ENCODE measurements around the gene SNAPIN.

DNA sequence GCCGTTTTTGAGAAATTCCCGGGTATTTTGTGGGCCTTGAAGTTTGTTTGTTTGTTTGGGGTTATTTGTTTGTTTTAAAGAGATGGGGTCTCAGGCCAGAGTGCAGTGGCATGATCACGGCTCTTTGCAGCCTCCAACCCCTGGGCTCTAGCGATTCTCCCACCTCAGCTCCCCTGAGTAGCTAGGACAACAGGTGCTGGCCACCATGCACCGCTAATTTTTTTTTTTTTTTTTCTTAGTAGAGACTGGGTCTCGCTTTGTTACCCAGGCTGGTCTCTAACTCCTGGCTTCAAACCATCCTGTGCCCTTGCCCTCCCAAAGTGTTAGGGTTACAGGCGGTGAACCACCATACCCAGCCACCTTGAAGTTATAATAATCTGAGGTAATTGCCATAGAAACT lies 22.6 kb upstream of the SNAPIN start:
- TF ChIP-seq POLR2A (IDR thresholded peaks at IDR 0.05) = no peak
- TF ChIP-seq, protein P1, sequence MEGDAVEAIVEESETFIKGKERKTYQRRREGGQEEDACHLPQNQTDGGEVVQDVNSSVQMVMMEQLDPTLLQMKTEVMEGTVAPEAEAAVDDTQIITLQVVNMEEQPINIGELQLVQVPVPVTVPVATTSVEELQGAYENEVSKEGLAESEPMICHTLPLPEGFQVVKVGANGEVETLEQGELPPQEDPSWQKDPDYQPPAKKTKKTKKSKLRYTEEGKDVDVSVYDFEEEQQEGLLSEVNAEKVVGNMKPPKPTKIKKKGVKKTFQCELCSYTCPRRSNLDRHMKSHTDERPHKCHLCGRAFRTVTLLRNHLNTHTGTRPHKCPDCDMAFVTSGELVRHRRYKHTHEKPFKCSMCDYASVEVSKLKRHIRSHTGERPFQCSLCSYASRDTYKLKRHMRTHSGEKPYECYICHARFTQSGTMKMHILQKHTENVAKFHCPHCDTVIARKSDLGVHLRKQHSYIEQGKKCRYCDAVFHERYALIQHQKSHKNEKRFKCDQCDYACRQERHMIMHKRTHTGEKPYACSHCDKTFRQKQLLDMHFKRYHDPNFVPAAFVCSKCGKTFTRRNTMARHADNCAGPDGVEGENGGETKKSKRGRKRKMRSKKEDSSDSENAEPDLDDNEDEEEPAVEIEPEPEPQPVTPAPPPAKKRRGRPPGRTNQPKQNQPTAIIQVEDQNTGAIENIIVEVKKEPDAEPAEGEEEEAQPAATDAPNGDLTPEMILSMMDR (IDR thresholded peaks at IDR 0.05 in 4 of 5, conservative IDR thresholded peaks at IDR 0.05 in 1 of 5) = no peak

Measured in gastrocnemius medialis (tissue), 4 donors.